Endodermal cell (in vitro differentiated cells): ENCODE results near the gene PSMG3. TPM values are rescaled to one million over a fixed set of nuclear protein-coding genes. Genes with fewer than 3 reads are reported as not detected.

Experiments used
- DNase-seq: peaks from one replicate; pipeline ENCODE4 v3.0.0-alpha.2; 2017
- H3K27ac ChIP-seq: 2 replicates; pipeline ENCODE4 v1.5.1; 2013; ENCODE audit warnings: mild to moderate bottlenecking, low read depth, low read length, moderate library complexity
- H3K27me3 ChIP-seq: 2 replicates; pipeline ENCODE4 v1.6.1; 2013; ENCODE audit warnings: mild to moderate bottlenecking, low read length, moderate library complexity; ENCODE audit not compliant: insufficient read depth, control insufficient read depth, poor library complexity, severe bottlenecking
- H3K36me3 ChIP-seq: 2 replicates; pipeline ENCODE4 v1.7.0; 2013; ENCODE audit warnings: mild to moderate bottlenecking, low read length, moderate library complexity; ENCODE audit not compliant: control insufficient read depth, insufficient read depth
- H3K4me1 ChIP-seq: one replicate; pipeline ENCODE4 v1.7.0; 2013; ENCODE audit warnings: low read length; ENCODE audit not compliant: control insufficient read depth, insufficient read depth
- H3K4me3 ChIP-seq: 2 replicates; pipeline ENCODE4 v1.5.1; 2013; ENCODE audit warnings: mild to moderate bottlenecking, low read length, moderate library complexity
- H3K9ac ChIP-seq: 2 replicates; pipeline ENCODE4 v1.6.1; 2013; ENCODE audit warnings: mild to moderate bottlenecking, low read length, moderate library complexity; ENCODE audit not compliant: poor library complexity, severe bottlenecking; ENCODE audit errors: extremely low read depth
- H3K9me3 ChIP-seq: 2 replicates; pipeline ENCODE4 v1.6.1; 2013; ENCODE audit warnings: mild to moderate bottlenecking, low read length, moderate library complexity; ENCODE audit not compliant: control insufficient read depth
- H3K27ac Mint-ChIP-seq: 2 replicates; pipeline ENCODE4 v1.8.0; 2020; ENCODE audit warnings: mixed read lengths
- H3K27me3 Mint-ChIP-seq: 2 replicates; pipeline ENCODE4 v1.8.0; 2021; ENCODE audit warnings: mild to moderate bottlenecking, mixed read lengths; ENCODE audit not compliant: insufficient read depth
- H3K36me3 Mint-ChIP-seq: 2 replicates; pipeline ENCODE4 v1.8.0; 2020; ENCODE audit warnings: low read depth, mixed read lengths
- H3K4me1 Mint-ChIP-seq: 2 replicates; pipeline ENCODE4 v1.8.0; 2020; ENCODE audit warnings: mixed read lengths
- H3K4me3 Mint-ChIP-seq: 2 replicates; pipeline ENCODE4 v1.8.0; 2020; ENCODE audit warnings: mild to moderate bottlenecking, moderate library complexity, mixed read lengths
- H3K9me3 Mint-ChIP-seq: 2 replicates; pipeline ENCODE4 v1.8.0; 2020; ENCODE audit warnings: mild to moderate bottlenecking, mixed read lengths
- CTCF ChIP-seq: fragments of 200-600 bp; sonication (generic); conservative IDR thresholded peaks from 2 replicates; pipeline ENCODE4 v1.5.0; 2021; ENCODE audit warnings: antibody characterized with exemption, mild to moderate bottlenecking
- WGBS, 2 experiments: methylation state at CpG; one replicate each; pipeline versions ENCODE4 v1.1.5 to v1.1.7; 2013; ENCODE audit warnings: missing lambda C conversion rate in 2 of 2, mixed read lengths in 1 of 2; ENCODE audit not compliant: insufficient coverage in 1 of 2, insufficient read length in 1 of 2; 5-methylcytosine and 5-hydroxymethylcytosine counted together
- total RNA-seq, 2 donors: library from RNA; stranded (reverse); fragmentation: NEBNext Ultra II Directional in 1 of 2; extraction: Animal tissue kit (Norgen Biotek cat#: 25700) in 1 of 2; gene quantifications; 2 replicates in 1 of 2; 3 replicates in 1 of 2; pipeline ENCODE4 v1.2.1, GENCODE V29; 2021

PSMG3 gene
- total RNA-seq, 2 donors from 2014 or later, result 30.1 to 44.3 TPM

- TF ChIP-seq CTCF, result no peak
- DNase-seq, result peak; percentile 83
- Histone ChIP-seq H3K4me3 (no peak overlapping the region), H3K27ac (no peak overlapping the region), H3K27me3 (no peaks in the 10 kb centered on the region), H3K9ac (no peak overlapping the region), H3K4me1 (no peaks in the 10 kb centered on the region), H3K9me3 (no peaks in the 10 kb centered on the region), H3K36me3 (no peaks in the 10 kb centered on the region)
- H3K27me3 Mint-ChIP-seq, result no peaks in the 10 kb centered on the region
- H3K4me1 Mint-ChIP-seq, result peaks cover 13% of the 10 kb centered on the region
- H3K27ac Mint-ChIP-seq, result peak overlapping the region; percentile 55
- H3K4me3 Mint-ChIP-seq, result peak overlapping the region; percentile 32
- H3K36me3 Mint-ChIP-seq, result peaks cover 21% of the 10 kb centered on the region
- H3K9me3 Mint-ChIP-seq, result no peaks in the 10 kb centered on the region
- WGBS, 2 experiments, result 60% methylated on average over 15 to 26 of the region's 26 CpGs
Measured at GRCh38 chr7:1567049-1567771, 2.6 kb downstream of the PSMG3 start.

- no peak overlapping the region for H3K27ac ChIP-seq
- no peak for DNase-seq
- peak overlapping the region; percentile 48 for H3K27ac Mint-ChIP-seq
- no peaks in the 10 kb centered on the region for H3K27me3 ChIP-seq
- no peaks in the 10 kb centered on the region for H3K9me3 ChIP-seq
- H3K36me3 Mint-ChIP-seq, result peaks cover 21% of the 10 kb centered on the region
- no peaks in the 10 kb centered on the region for H3K9me3 Mint-ChIP-seq
- no peak overlapping the region for H3K4me3 Mint-ChIP-seq
- no peak overlapping the region for H3K9ac ChIP-seq
- H3K27me3 Mint-ChIP-seq, result no peaks in the 10 kb centered on the region
- H3K4me1 Mint-ChIP-seq, result peaks cover 13% of the 10 kb centered on the region
- 67 to 71% methylated on average over 5 to 13 of the region's 13 CpGs for WGBS, 2 experiments
- H3K36me3 ChIP-seq, result no peaks in the 10 kb centered on the region
- TF ChIP-seq CTCF, result no peak
- H3K4me1 ChIP-seq, result no peaks in the 10 kb centered on the region
- H3K4me3 ChIP-seq, result no peak overlapping the region
Measured at GRCh38 chr7:1566687-1567048, 3.2 kb downstream of the PSMG3 start.

DNA sequence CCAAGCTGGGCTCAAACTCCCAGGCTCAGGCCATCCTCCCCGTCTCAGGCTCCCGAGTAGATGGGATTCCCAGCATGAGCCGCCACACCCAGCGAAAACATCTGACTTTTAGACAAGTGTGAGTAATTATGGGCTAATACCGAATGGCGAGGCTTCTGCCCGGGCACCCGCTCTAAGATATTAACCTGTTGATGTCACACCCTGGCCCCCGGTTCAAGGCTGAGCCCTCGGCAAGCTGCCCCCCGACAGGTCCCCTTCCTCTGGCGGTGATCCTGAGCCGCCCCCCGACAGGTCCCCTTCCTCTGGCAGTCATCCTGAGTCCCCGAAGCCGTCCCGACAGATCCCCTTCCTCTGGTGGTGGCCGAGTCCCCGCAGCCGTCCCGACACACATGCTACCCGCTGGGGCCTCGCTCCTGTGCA, 5.2 kb downstream of the PSMG3 start:
- H3K27ac ChIP-seq, result no peak overlapping the region
- Mint-ChIP-seq H3K4me3 (no peak overlapping the region), H3K27ac (no peak overlapping the region), H3K36me3 (peaks cover 21% of the 10 kb centered on the region), H3K9me3 (no peaks in the 10 kb centered on the region), H3K4me1 (peaks cover 13% of the 10 kb centered on the region), H3K27me3 (no peaks in the 10 kb centered on the region)
- no peak for DNase-seq
- H3K4me1 ChIP-seq, result no peaks in the 10 kb centered on the region
- WGBS, 2 experiments, result 87 to 90% methylated on average over 11 to 23 of the region's 23 CpGs
- no peak overlapping the region for H3K4me3 ChIP-seq
- no peaks in the 10 kb centered on the region for H3K36me3 ChIP-seq
- H3K9ac ChIP-seq, result no peak overlapping the region
- TF ChIP-seq CTCF, result no peak
- H3K27me3 ChIP-seq, result no peaks in the 10 kb centered on the region
- H3K9me3 ChIP-seq, result no peaks in the 10 kb centered on the region
